T-helper 2 cell treated with Interferon-gamma antibody and Interleukin-4, amounts not matched to agents 100 ng/mL and 5 ng/mL, for 36 hours (primary cell): Measurements from ENCODE around the gene CIB4. TPM values are rescaled to one million over a fixed set of nuclear protein-coding genes. Genes with fewer than 3 reads are reported as not detected.

Experiments used
- intact Hi-C: fragments of 100-400 bp; cut with micrococcal nuclease; formaldehyde crosslinking; loops from one replicate; pipeline ENCODE4 v1.15.1; 2023
- total RNA-seq: library from RNA; stranded (reverse); gene quantifications from 2 replicates; pipeline ENCODE4 v1.2.3, GENCODE V29; 2022

Gene CIB4
- not detected in 2 replicates for total RNA-seq

- intact Hi-C loops, result no loop called here
Observed at GRCh38 chr2:26640781-26641564, at the start of gene CIB4. Gene CIB4, minus strand, starts transcription at chr2:26641366. Its CDS starts 52 bp downstream, at chr2:26641314.

GRCh38 chr2:26687801-26688200 is 46.6 kb upstream of the CIB4 start:
- intact Hi-C loops, result no loop called here

DNA sequence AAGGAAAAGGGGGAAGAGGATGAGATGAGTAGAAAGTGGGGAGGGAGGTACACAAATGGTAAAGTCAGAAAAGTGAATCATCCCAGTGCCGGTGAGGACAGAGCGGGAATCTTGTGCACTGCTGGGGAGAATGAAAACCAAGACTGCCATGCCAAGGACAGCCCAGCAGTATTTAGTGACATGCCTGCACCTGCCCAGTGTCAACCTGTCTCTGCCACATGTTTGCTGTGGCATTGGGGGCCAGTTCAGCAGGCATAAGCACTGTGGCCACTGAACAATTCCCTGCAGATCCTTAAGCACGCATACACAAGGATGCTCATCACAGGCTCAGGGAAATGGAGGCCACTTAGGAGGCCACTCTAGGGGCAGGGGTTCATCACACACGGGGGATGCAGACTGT is 46.2 kb upstream of the CIB4 start:
- intact Hi-C loops, result no loop called here

DNA sequence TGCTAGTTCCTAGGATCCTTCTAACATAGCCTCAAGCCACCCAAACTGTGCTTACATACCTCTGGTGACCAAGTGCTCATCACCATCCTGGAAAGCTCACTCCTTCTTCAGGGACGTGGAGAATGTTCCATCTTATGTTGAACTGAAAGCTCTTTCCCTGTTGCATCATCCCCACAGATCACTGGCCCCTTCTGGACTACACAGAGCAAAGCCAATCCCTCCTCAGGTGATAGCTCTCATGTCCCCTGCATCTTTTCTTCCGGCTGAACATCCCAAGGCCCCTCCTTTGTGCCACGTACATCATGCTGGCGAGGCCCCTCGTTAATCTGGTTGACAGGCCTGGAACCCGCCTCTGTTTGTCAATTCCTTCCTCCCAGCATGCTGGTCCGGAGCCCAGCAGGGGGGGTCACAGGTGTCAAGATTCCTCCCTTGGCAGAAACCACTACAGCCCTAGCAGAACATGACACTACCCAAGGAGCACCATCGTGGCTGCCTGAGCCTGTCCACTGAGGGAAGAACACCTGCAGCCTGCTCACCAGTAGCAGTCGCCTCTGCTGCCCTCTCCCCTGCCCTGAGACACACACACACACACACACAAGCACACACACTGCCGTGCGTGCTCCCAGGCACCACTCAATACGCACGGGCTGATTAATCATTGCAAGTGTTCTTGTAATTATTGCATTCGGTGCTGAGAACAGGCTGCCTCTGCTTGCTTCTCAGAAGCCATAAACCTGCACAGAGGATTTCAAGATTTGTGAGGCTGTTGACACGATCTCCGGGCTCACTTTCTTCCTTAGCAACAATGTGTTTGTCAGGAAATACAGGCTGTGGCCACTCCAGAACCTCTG is 45.0 kb upstream of the CIB4 start:
- intact Hi-C loops, result no loop called here

DNA sequence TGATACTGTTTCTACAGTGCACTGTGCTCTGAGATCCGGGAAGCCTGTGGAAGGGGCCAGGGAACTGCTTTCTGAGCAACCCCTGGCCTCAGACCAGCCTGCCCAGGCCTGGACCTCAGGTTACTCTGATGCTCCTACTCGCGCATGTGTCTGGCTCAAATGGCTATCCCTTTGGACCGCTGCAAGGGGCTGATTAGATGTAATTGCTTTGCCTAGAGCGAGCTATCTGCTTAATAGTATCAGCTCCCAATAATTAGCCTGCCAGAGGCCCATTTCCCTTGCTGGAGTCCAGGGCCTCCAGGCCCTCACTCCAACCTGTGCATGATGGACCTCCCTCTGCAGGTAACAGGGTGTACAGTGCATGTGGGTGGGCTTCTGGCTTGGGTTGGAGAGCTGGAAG is 44.2 kb upstream of the CIB4 start:
- intact Hi-C loops, result no loop called here

- intact Hi-C loops, result no loop called here
Observed at GRCh38 chr2:26683583-26683982, 42.4 kb upstream of the CIB4 start.

DNA sequence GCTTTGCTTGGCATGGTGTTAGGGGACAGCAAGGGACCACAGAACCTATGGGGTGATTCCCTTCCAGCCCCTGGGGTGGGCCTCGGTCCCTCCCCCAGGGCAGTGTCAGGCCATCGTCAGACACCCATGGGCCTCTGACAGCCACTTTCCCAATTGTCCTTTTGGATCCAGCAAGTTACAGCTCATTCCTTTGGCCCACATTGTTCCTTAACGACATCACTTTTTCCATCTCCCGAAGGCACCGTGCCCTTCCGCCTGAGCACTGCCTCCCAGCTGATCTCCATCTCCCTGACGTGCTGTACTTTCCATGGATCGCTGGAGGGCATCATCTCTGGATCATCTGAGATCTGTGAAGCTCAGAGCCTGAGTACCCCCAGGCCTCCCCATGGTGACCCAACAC is 41.0 kb upstream of the CIB4 start:
- intact Hi-C loops, result no loop called here

DNA sequence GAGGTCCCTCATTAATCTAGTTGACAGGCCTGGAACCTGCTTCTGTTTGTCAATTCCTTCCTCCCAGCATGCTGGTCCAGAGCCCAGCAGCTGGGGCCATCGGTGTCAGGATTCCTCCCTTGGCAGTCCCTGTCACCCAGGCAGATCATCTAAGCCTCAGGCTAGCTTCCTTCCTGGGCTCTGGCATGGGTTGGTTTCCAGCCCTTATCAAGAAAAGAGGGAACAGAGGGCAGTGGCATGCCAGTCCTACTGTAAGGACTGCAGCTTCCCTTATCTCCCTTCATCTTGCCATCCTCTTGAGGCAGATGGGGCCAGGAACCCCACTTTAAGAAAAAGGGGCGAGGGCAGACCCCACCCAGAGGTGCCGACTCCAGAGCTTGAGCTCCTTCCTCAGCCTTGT is 40.5 kb upstream of the CIB4 start:
- intact Hi-C loops, result no loop called here

- intact Hi-C loops, result no loop called here
Observed at GRCh38 chr2:26679867-26680266, 38.7 kb upstream of the CIB4 start.

DNA sequence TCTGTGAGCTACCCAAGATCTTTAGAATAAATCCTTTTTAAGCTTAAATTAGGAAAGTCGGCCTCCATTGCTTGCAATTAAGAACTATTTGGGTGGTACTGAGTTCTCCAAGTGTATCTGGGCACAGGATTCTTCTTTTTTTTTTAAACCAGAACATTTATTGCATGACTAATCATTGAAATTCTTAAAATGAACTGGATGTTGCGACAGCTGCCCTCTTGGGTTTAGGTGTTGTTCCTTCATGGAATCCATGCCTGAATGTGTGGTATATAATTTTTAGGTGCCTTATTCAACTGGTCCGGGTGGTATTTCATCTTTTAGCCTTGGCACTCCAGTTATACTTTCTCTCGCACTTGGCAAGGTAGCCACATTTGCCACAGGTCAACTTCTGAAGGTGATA is 36.9 kb upstream of the CIB4 start:
- intact Hi-C loops, result no loop called here

DNA sequence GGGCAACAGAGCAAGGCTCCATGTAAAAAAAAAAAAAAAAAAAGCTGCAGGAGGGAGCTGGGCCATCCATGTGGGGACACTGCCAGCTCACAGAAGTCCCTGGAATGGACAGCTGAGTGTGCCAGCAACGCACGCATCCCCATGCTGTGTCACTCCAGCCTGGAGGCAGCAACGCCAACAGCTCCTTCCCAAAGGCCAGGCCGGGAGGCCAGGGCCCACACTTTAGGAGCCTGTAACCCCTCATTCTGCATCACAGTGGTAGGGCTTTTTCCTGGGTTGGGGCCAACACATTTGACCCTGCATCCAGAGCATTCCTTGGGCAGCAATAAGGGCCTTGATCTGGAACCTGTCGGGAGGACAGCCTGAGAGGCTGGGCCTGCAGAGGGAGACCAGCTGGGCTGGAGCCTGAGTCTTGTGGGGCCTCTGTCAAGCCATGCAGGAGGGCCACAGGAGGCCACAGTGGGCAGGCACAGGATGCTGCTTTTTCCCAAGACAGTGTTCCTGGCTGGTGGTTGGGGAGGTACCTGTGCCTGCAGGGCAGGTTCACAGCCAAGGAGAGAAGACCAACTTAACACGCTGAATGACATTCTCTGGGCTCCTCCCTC is 34.6 kb upstream of the CIB4 start:
- intact Hi-C loops, result no loop called here

DNA sequence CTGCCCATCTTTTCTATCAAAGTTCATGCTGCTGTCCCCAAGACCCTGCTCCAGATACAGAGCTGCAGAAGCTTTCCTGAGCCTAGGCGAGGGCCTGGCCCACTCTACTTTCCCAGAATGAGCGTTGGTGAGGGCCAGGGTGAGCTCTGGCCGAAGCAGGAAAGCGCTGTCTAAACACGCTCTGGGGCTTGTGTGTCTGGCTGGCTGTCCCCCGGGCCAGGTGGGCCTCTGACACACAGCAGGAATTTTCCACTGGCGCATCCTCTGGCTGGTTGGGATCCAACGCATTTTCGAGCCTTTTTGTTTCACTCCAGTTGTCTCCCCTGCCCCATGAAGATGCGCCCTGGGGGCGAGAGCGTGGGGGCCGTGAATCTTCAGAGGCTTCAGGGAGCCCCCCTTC is 33.6 kb upstream of the CIB4 start:
- intact Hi-C loops, result no loop called here

DNA sequence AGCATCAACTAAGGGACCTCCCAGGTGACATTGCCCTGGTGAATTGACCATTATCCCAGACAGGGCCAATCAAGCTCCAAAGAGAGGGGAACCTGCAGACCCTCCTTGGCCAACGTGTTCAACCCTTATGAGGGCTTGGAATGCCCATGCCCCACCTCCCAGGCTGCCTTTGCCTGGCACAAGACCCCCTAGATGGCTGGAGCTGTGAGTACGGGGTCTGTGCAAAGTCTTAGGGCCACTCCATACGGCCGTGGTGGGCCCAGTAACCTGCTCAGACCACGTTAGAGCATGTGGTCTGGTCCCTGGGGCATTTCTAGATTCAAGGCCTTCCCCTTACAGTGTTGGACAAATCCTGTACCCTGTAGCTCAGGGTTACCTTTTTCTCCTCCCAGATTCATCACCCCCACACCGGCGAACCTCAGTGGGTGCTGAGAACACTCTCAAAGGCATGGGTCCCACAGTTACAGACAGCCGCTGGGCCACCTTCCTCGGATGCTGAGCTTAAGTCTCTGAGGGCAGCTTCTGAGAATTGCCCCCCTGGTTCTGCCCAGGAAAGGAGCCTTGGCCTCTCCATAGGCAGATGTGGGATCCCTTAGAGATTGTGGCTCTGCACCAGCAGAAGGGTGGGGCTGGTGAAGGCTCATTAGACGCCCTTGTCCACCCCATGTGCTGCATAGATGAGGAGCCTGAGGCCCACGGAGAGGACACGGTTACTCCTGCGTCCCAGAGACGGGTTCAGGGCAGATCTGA is 33.0 kb upstream of the CIB4 start:
- intact Hi-C loops, result no loop called here

- intact Hi-C loops, result no loop called here
Observed at GRCh38 chr2:26672818-26673393, 31.7 kb upstream of the CIB4 start.

DNA sequence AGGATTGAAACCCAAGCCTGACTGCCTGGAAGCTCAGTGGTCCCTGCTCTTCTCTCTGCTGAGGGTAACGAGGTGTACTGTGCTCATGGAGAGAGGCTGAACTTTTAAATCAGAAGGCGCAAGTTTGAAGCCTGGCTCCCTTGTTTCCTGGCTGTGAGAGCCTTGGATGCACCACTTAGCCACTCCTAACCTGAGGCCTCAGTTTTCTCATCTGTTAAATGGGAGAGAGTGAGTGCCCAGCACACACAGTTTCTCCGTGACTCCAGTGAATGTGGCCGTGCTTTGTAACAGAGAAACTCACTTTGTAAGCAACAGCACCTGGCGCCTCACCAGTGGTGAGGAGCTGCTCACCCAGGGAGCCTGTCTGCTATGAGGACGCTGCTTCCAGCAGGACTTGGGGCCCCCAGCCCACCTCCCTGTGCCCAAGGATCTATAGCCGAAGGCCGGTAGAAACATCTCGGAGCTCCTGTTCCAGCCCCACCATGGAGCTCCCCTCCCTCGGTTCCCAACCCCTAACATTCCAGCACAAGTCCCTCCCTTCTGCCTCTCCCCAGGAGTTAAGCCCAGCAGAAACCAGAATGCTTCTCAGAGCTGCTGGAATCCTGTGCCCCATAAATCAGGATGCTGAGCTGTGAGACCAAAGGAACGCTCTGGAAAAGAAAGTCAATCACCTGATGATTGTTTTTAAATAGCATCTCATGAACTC is 31.1 kb upstream of the CIB4 start:
- intact Hi-C loops, result no loop called here

DNA sequence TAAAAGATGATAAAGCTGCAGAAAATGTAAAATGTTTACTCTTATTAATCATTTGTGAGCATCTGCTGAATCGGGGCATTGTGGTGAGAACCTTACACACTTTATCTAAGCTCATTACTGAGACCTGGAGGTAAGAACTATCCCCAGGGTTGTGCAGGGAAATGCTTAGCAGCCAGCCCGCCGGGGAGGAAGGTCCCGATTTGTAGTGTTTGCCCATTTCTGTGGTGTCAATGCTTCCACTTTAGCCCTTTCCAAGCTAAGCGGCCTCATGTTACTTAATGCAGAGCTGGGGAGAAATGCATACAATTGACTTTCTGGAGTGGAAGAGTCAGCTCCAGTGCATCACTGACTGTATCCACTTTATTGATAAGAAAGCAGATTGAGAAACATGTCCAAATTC is 30.5 kb upstream of the CIB4 start:
- intact Hi-C loops, result no loop called here

DNA sequence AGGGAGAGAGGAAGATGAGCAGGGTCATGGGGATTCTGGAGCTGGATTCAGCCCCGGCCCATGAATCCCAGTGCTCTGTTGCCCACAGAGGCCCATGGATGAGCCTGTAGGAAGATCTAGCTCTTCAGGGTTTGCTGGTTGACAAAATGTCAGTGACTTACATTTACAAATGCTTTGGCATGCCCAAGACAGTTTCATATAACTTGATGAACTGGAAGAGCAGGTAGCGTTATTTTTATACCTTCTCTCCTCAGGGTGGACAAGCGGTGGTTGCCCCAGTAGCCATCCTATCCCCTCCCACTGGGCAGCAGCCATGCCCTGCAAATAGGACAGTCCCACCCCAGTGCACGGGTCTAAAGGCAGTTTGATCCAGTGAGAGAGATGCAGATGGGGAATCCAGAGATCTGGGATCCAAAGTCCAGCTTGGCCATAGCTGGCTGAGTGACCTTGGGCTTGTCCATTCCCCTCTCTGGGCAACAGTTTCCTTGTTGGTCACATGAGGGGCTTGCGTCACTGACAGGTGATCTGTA is 29.8 kb upstream of the CIB4 start:
- intact Hi-C loops, result no loop called here

DNA sequence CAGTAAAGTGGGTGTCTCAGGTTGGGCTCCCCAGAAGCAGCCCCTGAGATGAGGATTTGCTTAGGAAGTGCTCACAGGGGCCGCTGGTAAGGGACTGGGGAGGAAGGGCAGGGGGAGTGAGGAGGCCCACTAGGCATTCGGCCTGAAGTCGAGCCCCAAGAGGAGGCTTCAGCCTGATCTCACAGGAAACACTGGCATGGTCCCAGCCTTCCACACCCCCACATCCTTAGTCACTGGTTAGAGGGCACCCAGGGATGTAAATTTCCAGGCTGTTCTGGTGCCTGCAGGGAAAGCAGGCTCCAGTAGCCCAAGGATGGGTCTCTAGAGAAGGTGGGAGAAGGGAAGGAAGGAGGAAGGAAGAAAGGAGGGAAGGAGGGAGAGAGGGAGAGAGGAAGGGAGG is 29.0 kb upstream of the CIB4 start:
- intact Hi-C loops, result no loop called here

GRCh38 chr2:26668856-26669750 is 27.9 kb upstream of the CIB4 start:
- intact Hi-C loops, result no loop called here
